Smooth muscle cell (in vitro differentiated cells): ENCODE data around the gene ZNF705A. TPM values are rescaled to one million over a fixed set of nuclear protein-coding genes. Genes with fewer than 3 reads are reported as not detected.
"Not testable (repeated sequence)": the region's sequence is repeated elsewhere in the genome, so short reads cannot be mapped to it uniquely, and the experiment has no call there.

Source experiments
- DNase-seq: peaks from one replicate; lab custom pipeline; 2025; ENCODE audit not compliant: unreplicated experiment; lab: John Stamatoyannopoulos, UW
- H2AFZ ChIP-seq: fragments of 200-600 bp; sonication (generic); 2 replicates; pipeline ENCODE4 v1.6.0; 2016; ENCODE audit warnings: antibody characterized with exemption, low read depth, mild to moderate bottlenecking
- H3F3A ChIP-seq: fragments of 200-600 bp; sonication (generic); 2 replicates; pipeline ENCODE4 v1.6.0; 2017; ENCODE audit warnings: antibody characterized with exemption, low read depth
- H3K27ac ChIP-seq: fragments of 200-600 bp; sonication (generic); 2 replicates; pipeline ENCODE4 v1.5.1; 2016; ENCODE audit warnings: low read depth, mild to moderate bottlenecking
- H3K27me3 ChIP-seq: fragments of 200-600 bp; sonication (generic); 2 replicates; pipeline ENCODE4 v1.6.1; 2016; ENCODE audit warnings: low read depth, mild to moderate bottlenecking
- H3K36me3 ChIP-seq: fragments of 200-600 bp; sonication (generic); 2 replicates; pipeline ENCODE4 v1.5.1; 2016; ENCODE audit warnings: low read depth
- H3K4me1 ChIP-seq: fragments of 200-600 bp; sonication (generic); 2 replicates; pipeline ENCODE4 v1.5.1; 2016; ENCODE audit warnings: low read depth
- H3K4me2 ChIP-seq: fragments of 200-600 bp; sonication (generic); 2 replicates; pipeline ENCODE4 v1.6.0; 2016; ENCODE audit warnings: mild to moderate bottlenecking
- H3K4me3 ChIP-seq: fragments of 200-600 bp; sonication (generic); 2 replicates; pipeline ENCODE4 v1.5.1; 2016; ENCODE audit warnings: mild to moderate bottlenecking
- H3K79me2 ChIP-seq: fragments of 200-600 bp; sonication (generic); 2 replicates; pipeline ENCODE4 v1.6.0; 2016; ENCODE audit warnings: low read depth, mild to moderate bottlenecking
- H3K9ac ChIP-seq: fragments of 200-600 bp; sonication (generic); 2 replicates; pipeline ENCODE4 v1.6.0; 2016; ENCODE audit warnings: low read depth
- H3K9me3 ChIP-seq: fragments of 200-600 bp; sonication (generic); replicated peaks from 2 replicates; pipeline ENCODE4 v1.5.1; 2016; ENCODE audit warnings: low read depth
- H4K20me1 ChIP-seq: fragments of 200-600 bp; sonication (generic); 2 replicates; pipeline ENCODE4 v1.6.0; 2016; ENCODE audit warnings: low read depth
- CTCF ChIP-seq: fragments of 200-600 bp; sonication (generic); IDR thresholded peaks from 2 replicates; pipeline ENCODE4 v1.5.1; 2017; ENCODE audit warnings: borderline replicate concordance, mild to moderate bottlenecking, antibody characterized with exemption; ENCODE audit not compliant: insufficient read depth, poor library complexity, severe bottlenecking
- WGBS: methylation state at CpG from one replicate; pipeline ENCODE4 v1.1.7; 2016; ENCODE audit warnings: low lambda C conversion rate; 5-methylcytosine and 5-hydroxymethylcytosine counted together
- polyA plus RNA-seq: library from polyadenylated mRNA; unstranded; fragments of >200 nt; fragmentation: Nextera tagmentation; extraction: Ambion mirVana; gene quantifications from 2 replicates; pipeline ENCODE4 v1.2.1, GENCODE V29; 2016
- total RNA-seq: library from RNA; depleted of rRNA; stranded (reverse); fragments of >200 nt; gene quantifications from 2 replicates; pipeline ENCODE4 v1.2.3, GENCODE V29; 2014

Gene ZNF705A
- total and polyA plus RNA-seq, 2 experiments from 2014 or later, result 0.04 TPM; not detected in 1

GRCh38 chr12:8223646-8224045, 66.8 kb downstream of the ZNF705A start:
- H3K4me1 ChIP-seq, H3K79me2 ChIP-seq, H3K27ac ChIP-seq, H3K27me3 ChIP-seq, H3K4me3 ChIP-seq, DNase-seq, H2AFZ ChIP-seq, H3K9me3 ChIP-seq, H4K20me1 ChIP-seq, H3K4me2 ChIP-seq, H3K9ac ChIP-seq, H3K36me3 ChIP-seq, H3F3A ChIP-seq: not testable (repeated sequence)
- WGBS, result 90% methylated on average over 13 of the region's 13 CpGs

- H3K4me1 ChIP-seq, H3K79me2 ChIP-seq, H3K36me3 ChIP-seq, H3F3A ChIP-seq, H3K27me3 ChIP-seq, H4K20me1 ChIP-seq, H3K9ac ChIP-seq, H3K4me2 ChIP-seq, DNase-seq, H3K9me3 ChIP-seq, H3K4me3 ChIP-seq, H2AFZ ChIP-seq, H3K27ac ChIP-seq: not testable (repeated sequence)
- WGBS, result 98% methylated on average over 11 of the region's 11 CpGs
Observed at GRCh38 chr12:8224782-8225181, 68.0 kb downstream of the ZNF705A start.

- H3K9me3 ChIP-seq, result no peaks in the 10 kb centered on the region
- H3K79me2 ChIP-seq, result no peaks in the 10 kb centered on the region
- WGBS, result 94% methylated on average over 8 of the region's 8 CpGs
- H2AFZ ChIP-seq, result no peak overlapping the region
- no peaks in the 10 kb centered on the region for H3K36me3 ChIP-seq
- no peaks in the 10 kb centered on the region for H3F3A ChIP-seq
- no peak overlapping the region for H3K9ac ChIP-seq
- no peak overlapping the region for H3K27ac ChIP-seq
- no peak for DNase-seq
- H3K4me2 ChIP-seq, result no peak overlapping the region
- H3K27me3 ChIP-seq, result no peaks in the 10 kb centered on the region
- H3K4me3 ChIP-seq, result no peak overlapping the region
- H3K4me1 ChIP-seq, result no peaks in the 10 kb centered on the region
- TF ChIP-seq CTCF, result no peak
- H4K20me1 ChIP-seq, result no peaks in the 10 kb centered on the region
Observed at GRCh38 chr12:8226355-8226754, 69.5 kb downstream of the ZNF705A start.

GRCh38 chr12:8226992-8227731, 70.3 kb downstream of the ZNF705A start, which contains the start of gene FAM90A1:
TSS of gene FAM90A1 (minus strand) at chr12:8227618. CDS start at chr12:8224832, 2,786 bp downstream.
- not testable (repeated sequence) for H3K9ac ChIP-seq
- 83% methylated on average over 22 of the region's 22 CpGs for WGBS

GRCh38 chr12:8227732-8228077, 70.9 kb downstream of the ZNF705A start:
- WGBS, result 90% methylated on average over 5 of the region's 7 CpGs
- H3K27ac ChIP-seq, H3K27me3 ChIP-seq, H2AFZ ChIP-seq, H3K79me2 ChIP-seq, H3K4me1 ChIP-seq, H3F3A ChIP-seq, DNase-seq, H3K36me3 ChIP-seq, H3K4me3 ChIP-seq, H3K9ac ChIP-seq, H3K4me2 ChIP-seq, H4K20me1 ChIP-seq, H3K9me3 ChIP-seq: not testable (repeated sequence)

More at GRCh38 chr12:8226992-8227731, 70.3 kb downstream of the ZNF705A start, which contains the start of gene FAM90A1:
- not testable (repeated sequence) for H3K4me3 ChIP-seq, H3K9me3 ChIP-seq, H3K4me1 ChIP-seq, H3K36me3 ChIP-seq, H4K20me1 ChIP-seq, H3K27ac ChIP-seq, H2AFZ ChIP-seq, H3F3A ChIP-seq, H3K79me2 ChIP-seq, DNase-seq, H3K4me2 ChIP-seq, H3K27me3 ChIP-seq

GRCh38 chr12:8228607-8229006, 71.8 kb downstream of the ZNF705A start:
- H3K4me1 ChIP-seq, H3F3A ChIP-seq, H3K79me2 ChIP-seq, H3K4me2 ChIP-seq, H4K20me1 ChIP-seq, H2AFZ ChIP-seq, H3K36me3 ChIP-seq, H3K9me3 ChIP-seq, H3K9ac ChIP-seq, DNase-seq, H3K27me3 ChIP-seq, H3K4me3 ChIP-seq, H3K27ac ChIP-seq: not testable (repeated sequence)
- WGBS, result 95% methylated on average over 11 of the region's 11 CpGs

GRCh38 chr12:8229486-8229885, 72.7 kb downstream of the ZNF705A start:
- not testable (repeated sequence) for H2AFZ ChIP-seq, H3K4me3 ChIP-seq, H3K4me1 ChIP-seq, H3K36me3 ChIP-seq, H3K79me2 ChIP-seq, H3K4me2 ChIP-seq, H3K27me3 ChIP-seq, H3K9ac ChIP-seq, H4K20me1 ChIP-seq, H3F3A ChIP-seq, H3K27ac ChIP-seq, H3K9me3 ChIP-seq, DNase-seq
- 55% methylated on average over 7 of the region's 7 CpGs for WGBS
